GM18511 (cell line): Measurements from ENCODE around the gene CYP2W1.
"Not testable (repeated sequence)": the region's sequence is repeated elsewhere in the genome, so short reads cannot be mapped to it uniquely, and the experiment has no call there.

ENCODE experiments used
- ATAC-seq: cut with Tn5 transposase; IDR thresholded peaks from one replicate; pipeline ENCODE4 v1.9.1; 2021; ENCODE audit warnings: mild to moderate bottlenecking, moderate library complexity; ENCODE audit not compliant: unreplicated experiment

Gene CYP2W1

GRCh38 chr7:1024876-1025742 lies 42.1 kb downstream of the CYP2W1 start:
- ATAC-seq, result no peak

- no peak for ATAC-seq
These were observed 43.0 kb downstream of the CYP2W1 start for GRCh38 chr7:1025743-1026581.

GRCh38 chr7:1026721-1027161 lies 43.8 kb downstream of the CYP2W1 start:
- no peak for ATAC-seq

- no peak for ATAC-seq
These were observed 44.5 kb downstream of the CYP2W1 start for GRCh38 chr7:1027242-1028043.

GRCh38 chr7:1028044-1028770 lies 45.2 kb downstream of the CYP2W1 start:
- peak; percentile 54 for ATAC-seq

GRCh38 chr7:1028775-1029636 lies 46.0 kb downstream of the CYP2W1 start:
- ATAC-seq, result no peak

- ATAC-seq, result no peak
These were observed 46.9 kb downstream of the CYP2W1 start for GRCh38 chr7:1029637-1030443.

GRCh38 chr7:1030444-1031070 lies 47.6 kb downstream of the CYP2W1 start:
- ATAC-seq, result no peak

- no peak for ATAC-seq
These were observed 48.9 kb downstream of the CYP2W1 start for GRCh38 chr7:1031716-1032455.

GRCh38 chr7:1032536-1033181 lies 49.7 kb downstream of the CYP2W1 start:
- ATAC-seq, result no peak

- no peak for ATAC-seq
These were observed 50.7 kb downstream of the CYP2W1 start for GRCh38 chr7:1033546-1034145.

GRCh38 chr7:1034769-1035168 lies 51.8 kb downstream of the CYP2W1 start:
- ATAC-seq, result not testable (repeated sequence)

- not testable (repeated sequence) for ATAC-seq
These were observed 53.4 kb downstream of the CYP2W1 start for GRCh38 chr7:1036164-1036928.
